Measurements from ENCODE around the gene KIAA1958.
"Not testable (repeated sequence)": the region's sequence is repeated elsewhere in the genome, so short reads cannot be mapped to it uniquely, and the experiment has no call there.

KIAA1958 gene

DNA sequence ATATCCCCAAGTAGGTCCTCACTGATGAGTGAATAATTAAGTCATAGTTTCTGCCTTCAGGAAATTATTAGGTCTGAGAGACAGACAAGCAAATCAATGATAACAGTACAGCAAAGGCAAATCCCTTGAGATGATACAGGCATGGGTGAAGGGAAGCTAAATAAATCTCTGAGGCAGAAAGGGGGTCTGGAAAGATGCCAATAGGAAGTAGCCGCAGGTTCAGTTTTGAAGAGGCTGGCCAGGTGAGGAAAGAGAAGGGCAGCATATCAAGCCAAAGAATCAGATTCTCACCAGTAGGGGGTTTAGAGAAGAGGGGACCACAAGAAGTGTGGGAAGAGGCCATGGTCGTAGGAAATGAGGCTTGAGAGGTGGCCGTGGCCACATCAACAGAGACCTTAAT is 85.8 kb downstream of the KIAA1958 start:
- H3K4me2 ChIP-seq = peak overlapping the region; percentile 13; the same call in 1 of the 2 replicates
- peaks cover 12% of the 10 kb centered on the region for H3K4me1 ChIP-seq
- H3K9me3 ChIP-seq = no peaks in the 10 kb centered on the region
- TF ChIP-seq Cebpa-rat (IDR thresholded peaks at IDR 0.05) = no peak
- H3K27ac ChIP-seq = no peak overlapping the region
- no peaks in the 10 kb centered on the region for H3K27me3 ChIP-seq
- no peak overlapping the region for H3K9ac ChIP-seq
- H3K36me3 ChIP-seq = peaks cover 35% of the 10 kb centered on the region
- peaks cover 73% of the 10 kb centered on the region for H4K20me1 ChIP-seq
- H3K4me3 ChIP-seq = no peak overlapping the region

- TF ChIP-seq Cebpa-rat (IDR thresholded peaks at IDR 0.05) = no peak
- Histone ChIP-seq H3K4me2 (no peak overlapping the region), H4K20me1 (peaks cover 68% of the 10 kb centered on the region), H3K27ac (no peak overlapping the region), H3K27me3 (no peaks in the 10 kb centered on the region), H3K9me3 (no peaks in the 10 kb centered on the region), H3K9ac (no peak overlapping the region), H3K4me3 (no peak overlapping the region), H3K36me3 (peaks cover 35% of the 10 kb centered on the region), H3K4me1 (peaks cover 12% of the 10 kb centered on the region)
Observed at GRCh38 chr9:112574008-112574407, 87.4 kb downstream of the KIAA1958 start.

DNA sequence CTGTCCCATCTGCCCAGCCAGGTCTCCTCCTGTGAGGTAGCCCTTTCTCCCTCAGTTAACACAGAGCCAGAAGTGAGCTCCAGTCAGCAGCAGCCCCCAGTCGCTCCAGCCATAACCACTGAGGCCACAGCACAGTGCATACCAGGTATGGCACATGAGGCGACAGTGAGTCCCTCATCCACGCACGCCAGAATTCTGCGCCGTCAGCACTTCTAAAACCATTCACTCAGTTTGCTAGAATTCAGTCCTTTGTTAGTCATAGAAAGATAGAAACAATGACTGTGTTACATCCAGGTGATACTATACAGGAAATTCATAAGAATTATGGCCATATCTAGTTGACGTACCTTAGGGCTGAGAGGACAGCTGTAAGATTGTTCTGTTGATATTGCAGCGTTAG is 88.5 kb downstream of the KIAA1958 start:
- Histone ChIP-seq H3K36me3 (peaks cover 39% of the 10 kb centered on the region), H3K9me3 (no peaks in the 10 kb centered on the region), H3K27ac (no peak overlapping the region), H4K20me1 (peaks cover 57% of the 10 kb centered on the region), H3K4me3 (no peak overlapping the region), H3K4me2 (no peak overlapping the region), H3K4me1 (peaks cover 12% of the 10 kb centered on the region), H3K27me3 (no peaks in the 10 kb centered on the region), H3K9ac (no peak overlapping the region)
- no peak for TF ChIP-seq Cebpa-rat (IDR thresholded peaks at IDR 0.05)

GRCh38 chr9:112581469-112582176 is 95.0 kb downstream of the KIAA1958 start:
- peaks cover 27% of the 10 kb centered on the region for H4K20me1 ChIP-seq
- H3K36me3 ChIP-seq = peaks cover 22% of the 10 kb centered on the region
- no peaks in the 10 kb centered on the region for H3K4me1 ChIP-seq
- no peak overlapping the region for H3K9ac ChIP-seq
- H3K4me2 ChIP-seq = no peak overlapping the region
- no peak for TF ChIP-seq Cebpa-rat (IDR thresholded peaks at IDR 0.05)
- no peak overlapping the region for H3K27ac ChIP-seq
- no peaks in the 10 kb centered on the region for H3K9me3 ChIP-seq
- no peaks in the 10 kb centered on the region for H3K27me3 ChIP-seq
- H3K4me3 ChIP-seq = no peak overlapping the region

DNA sequence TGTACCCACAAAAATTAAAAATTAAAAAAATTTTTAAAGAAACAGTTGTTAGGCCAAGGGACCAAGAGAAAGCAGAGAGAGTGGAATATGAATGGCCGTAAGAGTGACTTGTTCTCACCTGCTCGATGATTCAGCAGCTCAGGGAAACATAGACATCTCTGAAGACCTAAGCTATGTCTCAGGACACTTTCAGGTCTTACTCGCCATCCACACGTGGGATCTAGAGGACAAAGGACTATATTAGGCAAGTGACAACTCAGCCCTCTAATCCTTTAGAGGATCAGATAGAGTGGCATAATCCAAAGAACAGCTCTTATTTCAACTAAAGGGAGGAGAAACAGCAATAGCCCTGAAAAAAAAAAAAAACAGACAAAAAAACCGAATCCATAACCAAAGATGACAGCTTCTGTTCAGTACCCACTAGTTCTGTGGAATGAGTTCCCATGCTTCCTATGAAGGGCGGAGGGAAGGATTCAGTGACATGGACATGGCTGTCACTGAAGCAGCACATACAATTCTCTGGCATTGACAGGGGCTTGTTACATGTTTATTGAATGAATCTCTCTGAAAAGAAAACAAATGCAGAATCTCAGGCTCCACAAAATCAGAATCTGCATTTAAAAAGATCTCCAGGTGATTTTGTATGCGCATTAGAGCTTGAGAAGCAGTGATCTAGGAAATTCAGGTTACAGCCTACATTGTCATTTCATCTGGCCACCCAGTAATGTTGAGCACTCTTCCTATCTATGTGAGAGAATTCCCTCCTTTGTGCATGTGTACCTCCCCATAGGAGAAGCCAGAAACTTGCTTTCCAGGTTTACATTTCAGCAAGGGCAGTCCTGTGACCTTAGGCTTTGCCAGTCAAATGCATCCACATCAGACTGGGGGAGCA is 96.0 kb downstream of the KIAA1958 start:
- Histone ChIP-seq H3K4me1 (no peaks in the 10 kb centered on the region), H3K27me3 (no peaks in the 10 kb centered on the region), H3K9ac (no peak overlapping the region), H3K4me2 (no peak overlapping the region), H3K9me3 (no peaks in the 10 kb centered on the region), H4K20me1 (peaks cover 28% of the 10 kb centered on the region), H3K4me3 (no peak overlapping the region), H3K27ac (no peak overlapping the region), H3K36me3 (peaks cover 22% of the 10 kb centered on the region)
- no peak for TF ChIP-seq Cebpa-rat (IDR thresholded peaks at IDR 0.05)

- H3K36me3 ChIP-seq = peaks cover 22% of the 10 kb centered on the region
- H3K4me3 ChIP-seq = no peak overlapping the region
- no peak overlapping the region for H3K27ac ChIP-seq
- H3K9me3 ChIP-seq = no peaks in the 10 kb centered on the region
- peaks cover 49% of the 10 kb centered on the region for H4K20me1 ChIP-seq
- no peaks in the 10 kb centered on the region for H3K4me1 ChIP-seq
- no peak for TF ChIP-seq Cebpa-rat (IDR thresholded peaks at IDR 0.05)
- H3K4me2 ChIP-seq = no peak overlapping the region
- H3K9ac ChIP-seq = no peak overlapping the region
- H3K27me3 ChIP-seq = no peaks in the 10 kb centered on the region
Observed at GRCh38 chr9:112586599-112587155, 100.0 kb downstream of the KIAA1958 start.

DNA sequence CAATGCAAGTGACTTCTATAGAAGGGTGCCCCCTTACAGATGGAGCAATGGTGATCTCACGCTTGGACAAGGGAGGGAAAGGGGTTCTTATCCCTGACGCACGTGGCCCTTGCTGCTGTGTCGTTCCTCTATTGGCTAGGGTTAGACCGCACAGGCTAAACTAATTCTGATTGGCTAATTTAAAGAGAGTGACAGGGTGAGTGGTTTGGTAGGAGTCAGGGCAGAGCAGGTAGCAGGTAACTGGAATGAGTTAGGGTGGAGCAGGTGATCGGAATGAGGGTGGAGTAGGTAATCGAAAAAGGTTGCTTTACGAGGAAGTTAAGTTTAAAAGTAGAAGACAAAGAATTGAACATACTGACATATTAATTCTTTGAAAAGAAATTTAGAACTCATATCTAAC is 105.2 kb downstream of the KIAA1958 start:
- H3K9ac ChIP-seq, H3K27me3 ChIP-seq, H3K9me3 ChIP-seq, H3K4me2 ChIP-seq, H3K27ac ChIP-seq, H3K4me3 ChIP-seq, H3K4me1 ChIP-seq: not testable (repeated sequence)
- Histone ChIP-seq H4K20me1 (peaks cover 59% of the 10 kb centered on the region), H3K36me3 (peaks cover 20% of the 10 kb centered on the region)

DNA sequence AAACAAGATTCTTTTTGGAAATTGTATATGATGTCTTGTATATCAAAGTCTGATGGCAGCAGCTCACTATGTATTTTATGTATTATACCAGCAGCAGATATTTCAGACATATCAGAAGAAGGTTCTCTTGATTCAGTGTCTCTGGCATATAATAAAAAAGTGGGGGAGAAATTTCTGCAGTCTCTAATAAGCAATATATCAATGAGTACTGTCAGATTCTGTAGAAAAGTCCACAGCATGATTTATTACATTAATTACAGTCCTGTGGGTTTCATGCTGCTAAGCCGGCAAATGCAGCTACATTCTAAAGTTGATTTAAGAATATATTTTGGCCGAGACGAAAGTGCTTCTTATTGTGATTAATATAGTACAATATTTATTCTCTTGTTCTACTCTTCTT is 113.1 kb downstream of the KIAA1958 start:
- Histone ChIP-seq H3K36me3 (peaks cover 12% of the 10 kb centered on the region; the same call in 1 of the 2 replicates), H3K9me3 (no peaks in the 10 kb centered on the region)

GRCh38 chr9:112601636-112602035 is 115.0 kb downstream of the KIAA1958 start:
- no peak for TF ChIP-seq Cebpa-rat (IDR thresholded peaks at IDR 0.05)
- no peaks in the 10 kb centered on the region for H3K27me3 ChIP-seq
- H4K20me1 ChIP-seq = peaks cover 59% of the 10 kb centered on the region; the same call in 1 of the 2 replicates
- no peaks in the 10 kb centered on the region for H3K4me1 ChIP-seq
- no peak overlapping the region for H3K9ac ChIP-seq
- H3K4me3 ChIP-seq = no peak overlapping the region
- no peak overlapping the region for H3K27ac ChIP-seq
- H3K9me3 ChIP-seq = no peaks in the 10 kb centered on the region
- peaks cover 12% of the 10 kb centered on the region for H3K36me3 ChIP-seq
- no peak overlapping the region for H3K4me2 ChIP-seq

More for the DNA sequence above, 113.1 kb downstream of the KIAA1958 start:
- TF ChIP-seq Cebpa-rat (IDR thresholded peaks at IDR 0.05) = no peak
- Histone ChIP-seq H3K27me3 (no peaks in the 10 kb centered on the region), H3K27ac (no peak overlapping the region), H4K20me1 (peaks cover 45% of the 10 kb centered on the region; the same call in 1 of the 2 replicates), H3K4me2 (no peak overlapping the region), H3K4me1 (no peaks in the 10 kb centered on the region), H3K9ac (no peak overlapping the region), H3K4me3 (no peak overlapping the region)

- Histone ChIP-seq H3K9me3 (no peaks in the 10 kb centered on the region), H3K9ac (no peak overlapping the region), H3K4me3 (no peak overlapping the region), H4K20me1 (peaks cover 57% of the 10 kb centered on the region), H3K4me1 (no peaks in the 10 kb centered on the region), H3K27ac (no peak overlapping the region), H3K27me3 (no peaks in the 10 kb centered on the region), H3K4me2 (no peak overlapping the region), H3K36me3 (peaks cover 16% of the 10 kb centered on the region)
- no peak for TF ChIP-seq Cebpa-rat (IDR thresholded peaks at IDR 0.05)
Observed at GRCh38 chr9:112604790-112605189, 118.2 kb downstream of the KIAA1958 start.

All from BLaER1 (cell line).